Skeletal muscle satellite cell (primary cell): Measurements from ENCODE around the gene ADK.

Source experiments
- H3K27me3 ChIP-seq: 2 replicates; pipeline ENCODE4 v1.7.0; 2013; ENCODE audit warnings: low read length; ENCODE audit not compliant: control insufficient read depth, insufficient read depth
- H3K36me3 ChIP-seq: 2 replicates; pipeline ENCODE4 v1.7.0; 2013; ENCODE audit warnings: mild to moderate bottlenecking, control low read depth, low read length; ENCODE audit not compliant: insufficient read depth
- H3K4me1 ChIP-seq: 2 replicates; pipeline ENCODE4 v1.7.0; 2013; ENCODE audit warnings: low read length; ENCODE audit not compliant: control insufficient read depth, insufficient read depth
- H3K4me2 ChIP-seq: 2 replicates; pipeline ENCODE4 v1.7.0; 2013; ENCODE audit warnings: mild to moderate bottlenecking, low read length
- H3K4me3 ChIP-seq: 2 replicates; pipeline ENCODE4 v1.7.0; 2013; ENCODE audit warnings: low read length
- H3K9ac ChIP-seq: 2 replicates; pipeline ENCODE4 v1.7.0; 2013; ENCODE audit warnings: mild to moderate bottlenecking, low read depth, low read length, moderate library complexity
- H3K9me3 ChIP-seq: replicated peaks from 2 replicates; pipeline ENCODE4 v1.7.0; 2013; ENCODE audit warnings: mild to moderate bottlenecking, control low read depth, low read length

Gene ADK

DNA sequence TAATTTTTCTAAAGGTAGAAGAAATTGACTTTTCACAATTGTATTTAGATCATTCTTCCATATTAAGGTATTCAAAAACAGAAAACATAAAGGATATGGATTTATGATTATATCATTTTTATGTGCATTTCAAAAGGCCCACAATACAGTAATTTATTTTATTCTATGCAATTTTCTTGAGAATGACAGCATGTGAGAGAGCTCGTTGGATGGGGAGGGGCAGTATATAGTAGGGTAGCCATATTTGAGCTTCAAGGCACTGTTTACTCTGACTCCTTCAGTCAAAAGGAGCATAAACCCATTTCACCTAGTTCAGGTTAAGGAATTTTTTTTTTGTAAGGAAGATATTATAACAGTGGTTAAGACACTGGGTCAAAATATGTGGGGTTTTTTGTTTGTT, 534.5 kb downstream of the ADK start:
- Histone ChIP-seq H3K4me1 (no peaks in the 10 kb centered on the region), H3K27me3 (no peaks in the 10 kb centered on the region), H3K4me3 (no peak overlapping the region), H3K9me3 (no peaks in the 10 kb centered on the region), H3K36me3 (peaks cover 7% of the 10 kb centered on the region), H3K4me2 (no peak overlapping the region), H3K9ac (no peak overlapping the region)

DNA sequence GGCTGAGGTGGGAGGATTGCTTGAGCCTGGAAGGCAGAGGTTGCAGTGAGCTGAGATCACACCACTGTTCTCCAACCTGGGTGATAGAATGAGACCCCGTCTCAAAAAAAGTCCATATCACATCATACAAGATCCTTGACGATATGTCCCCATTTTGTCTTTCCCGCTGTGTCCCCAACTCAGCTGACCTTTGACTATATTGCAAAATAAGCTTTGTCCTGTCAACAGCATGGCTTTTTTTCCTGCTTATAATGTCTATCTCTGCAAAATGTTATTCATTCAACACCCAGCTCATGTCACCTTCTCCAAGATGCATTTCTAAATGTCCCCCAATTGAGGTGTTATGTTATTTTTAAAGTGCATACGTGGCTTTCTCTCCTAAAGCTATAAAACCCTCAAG, 539.4 kb downstream of the ADK start:
- no peak overlapping the region for H3K4me2 ChIP-seq
- H3K4me1 ChIP-seq, result no peaks in the 10 kb centered on the region
- H3K4me3 ChIP-seq, result no peak overlapping the region
- H3K9ac ChIP-seq, result no peak overlapping the region
- no peaks in the 10 kb centered on the region for H3K9me3 ChIP-seq
- no peaks in the 10 kb centered on the region for H3K27me3 ChIP-seq
- H3K36me3 ChIP-seq, result peaks cover 7% of the 10 kb centered on the region

DNA sequence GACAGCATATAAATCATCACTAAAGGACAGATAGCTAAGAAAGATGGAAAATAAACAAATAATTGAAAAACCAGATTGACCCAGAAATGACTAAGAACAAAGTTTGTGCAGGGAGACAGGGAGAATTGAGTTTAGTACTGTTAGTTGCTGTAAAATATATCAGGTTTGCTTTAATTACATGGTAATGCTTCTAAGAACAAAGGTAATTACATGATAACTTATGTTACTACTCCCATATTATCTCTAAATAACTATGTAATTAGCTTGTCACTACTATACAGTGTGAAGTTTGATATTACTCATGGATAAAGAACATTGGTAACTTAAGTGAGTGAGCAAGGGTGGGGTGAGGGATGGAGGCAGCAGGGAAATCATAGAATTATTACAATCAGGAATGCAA, 540.1 kb downstream of the ADK start:
- no peak overlapping the region for H3K4me2 ChIP-seq
- H3K9me3 ChIP-seq, result no peaks in the 10 kb centered on the region
- no peaks in the 10 kb centered on the region for H3K27me3 ChIP-seq
- H3K9ac ChIP-seq, result no peak overlapping the region
- H3K36me3 ChIP-seq, result peaks cover 7% of the 10 kb centered on the region
- H3K4me3 ChIP-seq, result no peak overlapping the region
- no peaks in the 10 kb centered on the region for H3K4me1 ChIP-seq

DNA sequence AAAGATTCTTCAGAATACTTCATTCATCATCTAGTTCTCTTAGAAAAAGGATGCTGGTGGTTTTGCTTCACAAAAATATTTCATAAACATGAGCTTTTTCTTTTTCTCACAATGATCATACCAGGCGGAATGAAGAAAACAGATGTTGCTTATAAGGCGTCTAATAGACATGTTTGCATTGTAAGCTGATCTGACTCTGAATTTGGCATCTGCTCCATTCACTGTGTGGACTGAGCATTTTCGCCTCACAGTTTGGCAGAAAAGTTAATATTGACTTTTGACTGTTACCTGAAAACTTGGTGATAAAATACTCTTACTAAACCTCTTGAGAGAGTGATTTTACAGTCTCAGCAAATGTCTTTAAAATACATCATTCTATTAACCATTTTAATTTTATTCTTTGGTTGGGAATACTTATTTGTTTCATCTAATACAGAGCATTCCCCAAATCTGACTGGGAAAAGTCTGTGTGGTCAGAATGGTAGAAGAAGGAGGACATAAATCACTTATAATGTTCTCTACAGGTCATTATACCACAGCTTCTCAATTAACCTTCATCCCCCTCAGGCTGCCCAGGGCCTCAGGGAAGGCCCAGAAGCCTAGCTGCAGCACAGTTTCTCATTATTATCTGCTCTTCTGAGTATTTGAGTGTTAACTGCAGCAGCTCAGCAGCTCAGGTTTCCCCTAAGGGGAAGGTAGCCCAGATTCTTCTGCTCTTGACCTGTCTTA, 553.8 kb downstream of the ADK start:
- H3K27me3 ChIP-seq, result no peaks in the 10 kb centered on the region
- H3K4me2 ChIP-seq, result no peak overlapping the region
- H3K4me1 ChIP-seq, result no peaks in the 10 kb centered on the region
- no peak overlapping the region for H3K4me3 ChIP-seq
- H3K36me3 ChIP-seq, result peaks cover 2% of the 10 kb centered on the region
- H3K9ac ChIP-seq, result no peak overlapping the region
- H3K9me3 ChIP-seq, result no peaks in the 10 kb centered on the region

DNA sequence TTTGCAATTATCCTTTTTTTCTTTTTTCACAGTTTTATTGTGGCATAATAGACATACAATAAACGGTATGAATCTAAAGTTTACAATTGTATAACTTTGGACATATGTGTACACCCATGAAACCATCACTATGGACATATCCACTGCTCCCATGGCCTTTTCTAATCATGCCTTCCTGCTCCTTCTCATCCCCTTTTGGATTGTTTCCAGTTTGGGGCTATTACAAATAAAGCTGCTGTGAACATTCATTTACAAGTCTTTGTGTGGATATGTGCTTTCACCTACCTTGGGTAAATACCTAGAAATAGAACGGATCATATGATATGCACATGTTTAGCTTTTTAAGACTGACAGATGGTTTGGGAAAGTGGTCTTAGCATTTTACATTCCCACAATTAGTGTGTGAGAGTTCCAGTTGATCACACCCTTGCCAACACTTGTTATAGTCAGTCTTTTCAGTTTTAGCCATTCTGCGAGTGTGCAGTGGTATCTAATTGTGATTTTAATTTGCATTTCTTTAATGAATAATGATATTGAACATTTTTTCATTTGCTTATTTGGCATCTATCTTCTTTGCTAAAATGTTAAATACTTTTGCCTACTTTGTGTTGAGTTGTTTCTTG, 554.4 kb downstream of the ADK start:
- no peak overlapping the region for H3K4me3 ChIP-seq
- H3K9ac ChIP-seq, result no peak overlapping the region
- no peak overlapping the region for H3K4me2 ChIP-seq
- H3K36me3 ChIP-seq, result peaks cover 2% of the 10 kb centered on the region
- no peaks in the 10 kb centered on the region for H3K4me1 ChIP-seq
- H3K9me3 ChIP-seq, result no peaks in the 10 kb centered on the region
- H3K27me3 ChIP-seq, result no peaks in the 10 kb centered on the region

DNA sequence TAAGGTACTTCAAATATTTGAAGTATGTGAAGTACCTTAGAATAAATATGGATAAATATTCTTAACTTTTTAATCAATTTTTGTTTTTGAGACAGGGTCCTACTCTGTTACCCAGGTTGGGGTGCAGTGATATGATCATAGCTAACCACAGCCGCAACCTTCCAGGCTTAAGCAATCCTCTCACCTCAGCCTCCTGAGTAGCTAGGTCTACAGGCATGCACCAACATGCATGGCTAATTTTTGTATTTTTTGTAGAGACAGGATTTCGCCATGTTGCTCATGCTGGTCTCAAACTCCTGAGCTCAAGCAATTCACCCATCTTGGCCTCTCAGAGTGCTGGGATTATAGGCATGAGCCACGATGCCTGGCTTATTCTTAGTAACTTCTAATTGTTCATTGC, 555.9 kb downstream of the ADK start:
- Histone ChIP-seq H3K9ac (no peak overlapping the region), H3K4me2 (no peak overlapping the region), H3K4me3 (no peak overlapping the region), H3K4me1 (no peaks in the 10 kb centered on the region), H3K9me3 (no peaks in the 10 kb centered on the region), H3K36me3 (peaks cover 2% of the 10 kb centered on the region), H3K27me3 (no peaks in the 10 kb centered on the region)

DNA sequence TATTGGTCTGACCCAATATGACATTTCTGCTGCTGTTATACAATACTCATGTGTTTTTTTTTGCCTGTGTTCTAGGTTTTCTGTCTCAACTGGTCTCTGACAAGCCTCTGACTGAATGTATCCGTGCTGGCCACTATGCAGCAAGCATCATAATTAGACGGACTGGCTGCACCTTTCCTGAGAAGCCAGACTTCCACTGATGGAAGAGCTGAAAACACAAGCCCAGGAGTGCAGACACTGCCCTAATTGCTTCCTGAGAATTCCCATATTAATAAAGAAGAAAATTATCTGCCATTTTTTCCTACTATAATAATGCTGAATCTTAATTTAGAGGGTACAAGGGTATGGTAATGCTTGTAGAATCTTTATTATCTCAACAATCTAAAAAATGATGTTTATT, 557.2 kb downstream of the ADK start:
- Histone ChIP-seq H3K9ac (no peak overlapping the region), H3K4me3 (no peak overlapping the region), H3K4me1 (no peaks in the 10 kb centered on the region), H3K4me2 (no peak overlapping the region), H3K36me3 (no peaks in the 10 kb centered on the region), H3K27me3 (no peaks in the 10 kb centered on the region), H3K9me3 (no peaks in the 10 kb centered on the region)

DNA sequence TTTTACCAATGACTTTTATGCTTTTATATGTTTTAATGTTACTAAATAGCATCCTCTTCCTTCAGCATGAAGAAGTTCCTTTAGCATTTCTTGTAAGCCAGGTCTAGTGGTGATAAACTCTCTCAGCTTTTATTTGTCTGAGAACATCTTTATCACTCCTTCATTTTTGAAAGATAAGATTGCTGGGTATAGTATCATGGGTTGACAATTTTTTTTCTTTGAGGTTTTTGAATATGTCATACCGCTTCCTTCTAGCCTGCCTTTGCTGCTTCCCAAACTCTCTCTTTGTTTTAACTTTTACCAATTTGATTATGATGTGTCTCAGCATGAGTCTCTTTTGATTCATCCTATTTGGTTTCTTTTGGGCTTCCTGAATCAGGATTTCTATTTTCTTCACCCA, 567.2 kb downstream of the ADK start:
- H3K36me3 ChIP-seq, result no peaks in the 10 kb centered on the region
- H3K9me3 ChIP-seq, result peaks cover 6% of the 10 kb centered on the region
- no peak overlapping the region for H3K4me3 ChIP-seq
- H3K27me3 ChIP-seq, result no peaks in the 10 kb centered on the region
- H3K4me1 ChIP-seq, result no peaks in the 10 kb centered on the region
- no peak overlapping the region for H3K4me2 ChIP-seq
- no peak overlapping the region for H3K9ac ChIP-seq

DNA sequence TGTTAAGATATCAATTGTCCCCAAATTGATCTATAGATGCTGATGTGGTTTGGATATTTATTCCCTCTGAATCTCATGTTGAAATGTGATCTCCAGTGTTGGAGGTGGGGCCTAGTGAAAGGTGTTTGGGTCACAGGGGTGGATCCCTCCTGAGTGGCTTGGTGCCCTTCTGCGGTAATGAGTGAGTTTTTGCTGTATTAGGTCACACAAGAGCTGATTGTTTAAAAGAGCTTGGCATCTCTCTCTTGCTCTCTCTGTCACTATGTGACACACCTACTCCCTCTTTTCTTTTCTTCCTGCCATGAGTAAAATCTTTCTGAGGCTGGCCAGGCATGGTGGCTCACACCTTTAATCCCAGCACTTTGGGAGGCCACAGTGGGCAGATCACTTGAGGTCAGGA, 577.2 kb downstream of the ADK start:
- Histone ChIP-seq H3K4me1 (no peaks in the 10 kb centered on the region), H3K9me3 (no peaks in the 10 kb centered on the region), H3K4me3 (no peak overlapping the region), H3K36me3 (no peaks in the 10 kb centered on the region), H3K4me2 (no peak overlapping the region), H3K9ac (no peak overlapping the region), H3K27me3 (no peaks in the 10 kb centered on the region)

DNA sequence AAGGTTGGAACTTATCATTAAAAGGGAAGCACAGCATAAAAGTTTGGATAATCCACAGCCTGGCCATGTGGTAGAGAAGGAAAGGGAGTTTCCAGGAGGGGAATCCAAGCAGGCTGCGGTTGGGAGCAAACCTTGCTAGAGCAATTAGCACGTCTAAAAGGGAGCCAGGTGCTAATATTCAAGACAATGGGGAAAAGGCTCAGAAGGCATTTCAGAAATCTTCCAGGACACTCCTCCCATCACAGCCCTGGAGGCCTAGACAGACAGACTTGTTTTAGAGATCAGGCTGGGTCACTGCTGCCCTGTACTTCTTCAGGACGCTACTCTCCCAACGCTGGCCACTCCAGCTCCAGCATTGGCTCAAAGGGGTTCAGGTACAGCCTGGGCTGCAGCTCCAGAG, 579.2 kb downstream of the ADK start:
- Histone ChIP-seq H3K27me3 (no peaks in the 10 kb centered on the region), H3K36me3 (no peaks in the 10 kb centered on the region), H3K4me2 (no peak overlapping the region), H3K4me3 (no peak overlapping the region), H3K9ac (no peak overlapping the region), H3K4me1 (no peaks in the 10 kb centered on the region), H3K9me3 (no peaks in the 10 kb centered on the region)

DNA sequence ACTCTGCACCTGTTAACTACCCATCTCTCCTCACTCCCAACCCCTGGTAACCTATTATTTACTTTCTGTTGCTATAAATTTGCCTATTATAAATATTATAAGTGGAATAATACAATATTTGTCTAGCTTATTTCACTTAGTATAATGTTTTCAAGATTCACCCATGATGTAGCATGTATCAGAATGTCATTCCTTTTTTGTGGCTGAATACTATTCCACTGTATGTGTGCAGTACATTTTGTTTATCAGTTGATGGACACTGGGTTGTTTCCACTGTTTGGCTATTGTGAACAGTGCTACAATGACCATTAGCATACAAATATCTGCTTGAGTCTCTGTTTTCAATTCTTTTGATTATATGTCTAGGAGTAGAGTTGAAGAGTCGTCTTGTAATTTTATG, 582.6 kb downstream of the ADK start:
- Histone ChIP-seq H3K36me3 (no peaks in the 10 kb centered on the region), H3K4me3 (no peak overlapping the region), H3K9me3 (no peaks in the 10 kb centered on the region), H3K27me3 (no peaks in the 10 kb centered on the region), H3K4me2 (no peak overlapping the region), H3K9ac (no peak overlapping the region), H3K4me1 (no peaks in the 10 kb centered on the region)

DNA sequence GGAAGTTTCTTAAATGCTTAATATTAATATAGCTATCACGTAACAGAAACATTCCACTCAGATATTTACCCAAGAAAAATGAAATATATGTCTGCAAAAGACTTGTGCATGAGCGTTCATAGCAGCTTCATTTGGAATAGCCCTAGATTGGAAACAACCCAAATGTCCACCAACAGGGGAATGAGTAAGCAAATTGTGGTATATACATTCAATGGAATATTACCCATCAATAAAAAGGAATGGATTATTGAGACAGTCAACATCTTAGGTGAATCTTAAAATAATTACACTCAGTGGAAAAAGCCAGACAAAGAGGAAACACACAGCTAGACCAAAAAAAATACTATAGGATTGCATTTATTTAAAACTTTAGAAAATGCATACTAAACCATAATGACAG, 585.0 kb downstream of the ADK start:
- Histone ChIP-seq H3K36me3 (no peaks in the 10 kb centered on the region), H3K4me1 (no peaks in the 10 kb centered on the region), H3K9ac (no peak overlapping the region), H3K4me2 (no peak overlapping the region), H3K4me3 (no peak overlapping the region), H3K27me3 (no peaks in the 10 kb centered on the region), H3K9me3 (no peaks in the 10 kb centered on the region)
